ENCODE data around the gene GOLPH3L.
A peak's percentile ranks its signal among the peaks of the same experiment; 100 is the strongest.

GOLPH3L gene

DNA sequence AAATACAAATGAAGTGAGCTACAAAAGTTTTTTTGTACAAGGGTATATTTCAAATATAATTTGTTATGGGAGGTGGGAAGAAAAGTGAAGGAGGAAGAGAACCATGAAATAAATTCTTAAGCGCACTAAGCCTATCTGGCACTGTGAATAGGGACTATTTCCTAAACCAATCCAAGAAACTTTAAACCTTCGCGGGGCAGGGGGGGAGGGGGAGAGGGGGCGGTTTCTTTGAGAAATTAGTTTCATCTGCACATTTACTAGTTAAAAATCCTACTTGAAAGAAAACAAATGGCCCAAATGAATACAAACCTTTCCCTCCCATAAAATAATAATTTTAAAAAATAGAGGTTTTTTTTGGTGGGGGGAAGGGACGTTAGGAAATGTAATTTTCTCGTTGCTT, 364 bp downstream of the GOLPH3L start:
- ChIA-PET CTCF (interaction anchor here (1.0 to 1.3 kb wide), 3 partner anchors 10 to 136 kb away, joined by 5 to 6 read pairs (median 5); no protein-coding TSS in a partner anchor), POLR2A (interaction anchor here (0.8 to 2.6 kb wide), 9 partner anchors 67 to 478 kb away, joined by 3 to 30 read pairs (median 4); partner anchors contain the start of genes ENSA and MCL1)
- Histone ChIP-seq H3K4me3 (ENCODE audit: low read depth, low read length) (peak overlapping the region; percentile 63), H3K36me3 (ENCODE audit: control insufficient read depth in 2 of 2, insufficient read depth in 1 of 2, low read length in 2 of 2) (peaks cover 20 to 27% of the 10 kb centered on the region in 2 experiments), H3K27ac (ENCODE audit: extremely low read depth, low read depth, low read length) (0 out of 2 replicates have a peak overlapping the region, but pooled peaks have one; percentile 29), H3K9me3 (ENCODE audit: control insufficient read depth, insufficient read depth, low read depth, low read length) (no peaks in the 10 kb centered on the region), H3K4me1 (ENCODE audit: control insufficient read depth, insufficient read depth, low read length) (no peaks in the 10 kb centered on the region)
- no peak for TF ChIP-seq GFI1B (tag by site-specific recombination; IDR thresholded peaks at IDR 0.05)
- TF ChIP-seq ZNF335 (tag by site-specific recombination; conservative IDR thresholded peaks at IDR 0.05), result no peak
- no peak for TF ChIP-seq ZNF169 (tag by site-specific recombination; IDR thresholded peaks at IDR 0.05)
- TF ChIP-seq ZBTB11 (tag by site-specific recombination; conservative IDR thresholded peaks at IDR 0.05; ENCODE audit: low read depth), result 0 out of 2 replicates have a peak, but pooled peaks have one; percentile 11
- no peak for TF ChIP-seq ZNF555 (tag by site-specific recombination; conservative IDR thresholded peaks at IDR 0.05)

GRCh38 chr1:150696162-150696561, 792 bp downstream of the GOLPH3L start:
- H3K4me3 ChIP-seq (ENCODE audit: low read depth, low read length), result peak overlapping the region; percentile 63
- ChIA-PET POLR2A (interaction anchor here (1.3 to 2.6 kb wide), 4 partner anchors 67 to 300 kb away, joined by 3 to 30 read pairs (median 14); partner anchors contain the start of genes ENSA and MCL1), CTCF (interaction anchor here (1.2 kb wide), 1 partner anchor 9 kb away, joined by 5 read pairs; no protein-coding TSS in a partner anchor)
- H3K9me3 ChIP-seq (ENCODE audit: control insufficient read depth, insufficient read depth, low read depth, low read length), result no peaks in the 10 kb centered on the region
- peaks cover 24 to 27% of the 10 kb centered on the region in 2 experiments for H3K36me3 ChIP-seq (ENCODE audit: control insufficient read depth in 2 of 2, insufficient read depth in 1 of 2, low read length in 2 of 2)
- H3K27ac ChIP-seq (ENCODE audit: extremely low read depth, low read depth, low read length), result no peak overlapping the region
- H3K4me1 ChIP-seq (ENCODE audit: control insufficient read depth, insufficient read depth, low read length), result no peaks in the 10 kb centered on the region
- no peak for TF ChIP-seq ZNF530 (tag by site-specific recombination; IDR thresholded peaks at IDR 0.05; ENCODE audit: low read depth)
- TF ChIP-seq ZFHX2 (tag by site-specific recombination; conservative IDR thresholded peaks at IDR 0.05), result no peak
- TF ChIP-seq ZNF426 (tag by site-specific recombination; IDR thresholded peaks at IDR 0.05), result no peak
- TF ChIP-seq OVOL3 (tag by site-specific recombination; IDR thresholded peaks at IDR 0.05), result no peak
- no peak for TF ChIP-seq ZNF10 (tag by site-specific recombination; IDR thresholded peaks at IDR 0.05)
- TF ChIP-seq ZNF366 (tag by site-specific recombination; conservative IDR thresholded peaks at IDR 0.05), result 0 out of 2 replicates have a peak, but pooled peaks have one; percentile 14

DNA sequence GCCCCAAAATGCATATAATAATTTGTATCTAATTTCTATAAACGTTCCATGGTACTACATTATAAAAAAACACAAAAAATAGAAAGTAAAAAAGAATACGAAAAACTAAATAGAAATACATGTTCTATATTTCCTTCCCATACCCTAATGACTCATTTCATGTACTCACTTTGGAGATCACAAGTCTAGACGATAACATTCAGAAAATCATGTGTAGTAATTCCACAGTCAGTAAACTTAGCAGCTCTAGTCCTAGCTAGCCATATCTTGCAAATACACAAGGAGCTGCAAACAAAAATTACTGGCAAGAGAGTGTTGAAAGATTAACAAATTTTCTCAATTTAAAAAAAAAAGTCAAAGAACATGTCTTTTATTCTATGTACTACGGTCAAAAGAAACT, 1.4 kb downstream of the GOLPH3L start:
- CTCF ChIA-PET, result no interaction called here
- no peak overlapping the region; the same call in 1 of the 2 replicates for H3K4me3 ChIP-seq (ENCODE audit: low read depth, low read length)
- TF ChIP-seq ZBTB11 (tag by site-specific recombination; conservative IDR thresholded peaks at IDR 0.05; ENCODE audit: low read depth) (no peak), ZNF354C (tag by site-specific recombination; IDR thresholded peaks at IDR 0.05; ENCODE audit: borderline replicate concordance, low read depth) (no peak), OSR2 (tag by site-specific recombination; IDR thresholded peaks at IDR 0.05) (no peak), ZNF391 (tag by site-specific recombination; IDR thresholded peaks at IDR 0.05; ENCODE audit: borderline replicate concordance, low read depth) (no peak), ZNF600 (tag by site-specific recombination; IDR thresholded peaks at IDR 0.05) (no peak)
- TF ChIP-seq, protein P1, sequence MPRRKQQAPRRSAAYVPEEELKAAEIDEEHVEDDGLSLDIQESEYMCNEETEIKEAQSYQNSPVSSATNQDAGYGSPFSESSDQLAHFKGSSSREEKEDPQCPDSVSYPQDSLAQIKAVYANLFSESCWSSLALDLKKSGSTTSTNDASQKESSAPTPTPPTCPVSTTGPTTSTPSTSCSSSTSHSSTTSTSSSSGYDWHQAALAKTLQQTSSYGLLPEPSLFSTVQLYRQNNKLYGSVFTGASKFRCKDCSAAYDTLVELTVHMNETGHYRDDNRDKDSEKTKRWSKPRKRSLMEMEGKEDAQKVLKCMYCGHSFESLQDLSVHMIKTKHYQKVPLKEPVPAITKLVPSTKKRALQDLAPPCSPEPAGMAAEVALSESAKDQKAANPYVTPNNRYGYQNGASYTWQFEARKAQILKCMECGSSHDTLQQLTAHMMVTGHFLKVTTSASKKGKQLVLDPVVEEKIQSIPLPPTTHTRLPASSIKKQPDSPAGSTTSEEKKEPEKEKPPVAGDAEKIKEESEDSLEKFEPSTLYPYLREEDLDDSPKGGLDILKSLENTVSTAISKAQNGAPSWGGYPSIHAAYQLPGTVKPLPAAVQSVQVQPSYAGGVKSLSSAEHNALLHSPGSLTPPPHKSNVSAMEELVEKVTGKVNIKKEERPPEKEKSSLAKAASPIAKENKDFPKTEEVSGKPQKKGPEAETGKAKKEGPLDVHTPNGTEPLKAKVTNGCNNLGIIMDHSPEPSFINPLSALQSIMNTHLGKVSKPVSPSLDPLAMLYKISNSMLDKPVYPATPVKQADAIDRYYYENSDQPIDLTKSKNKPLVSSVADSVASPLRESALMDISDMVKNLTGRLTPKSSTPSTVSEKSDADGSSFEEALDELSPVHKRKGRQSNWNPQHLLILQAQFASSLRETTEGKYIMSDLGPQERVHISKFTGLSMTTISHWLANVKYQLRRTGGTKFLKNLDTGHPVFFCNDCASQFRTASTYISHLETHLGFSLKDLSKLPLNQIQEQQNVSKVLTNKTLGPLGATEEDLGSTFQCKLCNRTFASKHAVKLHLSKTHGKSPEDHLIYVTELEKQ (tag by site-specific recombination; IDR thresholded peaks at IDR 0.05; ENCODE audit: borderline replicate concordance), result no peak
- TF ChIP-seq, protein P2, sequence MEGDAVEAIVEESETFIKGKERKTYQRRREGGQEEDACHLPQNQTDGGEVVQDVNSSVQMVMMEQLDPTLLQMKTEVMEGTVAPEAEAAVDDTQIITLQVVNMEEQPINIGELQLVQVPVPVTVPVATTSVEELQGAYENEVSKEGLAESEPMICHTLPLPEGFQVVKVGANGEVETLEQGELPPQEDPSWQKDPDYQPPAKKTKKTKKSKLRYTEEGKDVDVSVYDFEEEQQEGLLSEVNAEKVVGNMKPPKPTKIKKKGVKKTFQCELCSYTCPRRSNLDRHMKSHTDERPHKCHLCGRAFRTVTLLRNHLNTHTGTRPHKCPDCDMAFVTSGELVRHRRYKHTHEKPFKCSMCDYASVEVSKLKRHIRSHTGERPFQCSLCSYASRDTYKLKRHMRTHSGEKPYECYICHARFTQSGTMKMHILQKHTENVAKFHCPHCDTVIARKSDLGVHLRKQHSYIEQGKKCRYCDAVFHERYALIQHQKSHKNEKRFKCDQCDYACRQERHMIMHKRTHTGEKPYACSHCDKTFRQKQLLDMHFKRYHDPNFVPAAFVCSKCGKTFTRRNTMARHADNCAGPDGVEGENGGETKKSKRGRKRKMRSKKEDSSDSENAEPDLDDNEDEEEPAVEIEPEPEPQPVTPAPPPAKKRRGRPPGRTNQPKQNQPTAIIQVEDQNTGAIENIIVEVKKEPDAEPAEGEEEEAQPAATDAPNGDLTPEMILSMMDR (tag by site-specific recombination; IDR thresholded peaks at IDR 0.05), result no peak
- H3K4me1 ChIP-seq (ENCODE audit: control insufficient read depth, insufficient read depth, low read length), result no peaks in the 10 kb centered on the region
- POLR2A ChIA-PET, result interaction anchor here (2.6 kb wide), 1 partner anchor 66 kb away, joined by 30 read pairs; the partner anchor contains the start of gene ENSA
- no peaks in the 10 kb centered on the region for H3K9me3 ChIP-seq (ENCODE audit: control insufficient read depth, insufficient read depth, low read depth, low read length)
- peaks cover 29 to 30% of the 10 kb centered on the region in 2 experiments for H3K36me3 ChIP-seq (ENCODE audit: control insufficient read depth in 2 of 2, insufficient read depth in 1 of 2, low read length in 2 of 2)
- no peak overlapping the region for H3K27ac ChIP-seq (ENCODE audit: extremely low read depth, low read depth, low read length)

Measured in HEK293 (cell line).